Left ventricle myocardium inferior (tissue), 1 donor: ENCODE data around the gene UXS1. TPM values are rescaled to one million over a fixed set of nuclear protein-coding genes. Genes with fewer than 3 reads are reported as not detected.

Source experiments
- DNase-seq: peaks from one replicate; pipeline ENCODE4 v3.0.0-alpha.2; 2020
- H3K27ac ChIP-seq: fragments of 200-600 bp; replicated peaks from 2 replicates; pipeline ENCODE4 v1.8.0; 2021
- H3K27me3 ChIP-seq: fragments of 200-600 bp; 2 replicates; pipeline ENCODE4 v1.8.0; 2021; ENCODE audit warnings: low read depth
- H3K36me3 ChIP-seq: fragments of 200-600 bp; 2 replicates; pipeline ENCODE4 v1.8.0; 2021
- H3K4me1 ChIP-seq: fragments of 200-600 bp; 2 replicates; pipeline ENCODE4 v1.8.0; 2021
- H3K4me3 ChIP-seq: fragments of 200-600 bp; 2 replicates; pipeline ENCODE4 v1.8.0; 2021; ENCODE audit warnings: mild to moderate bottlenecking, moderate library complexity
- H3K9me3 ChIP-seq: fragments of 200-600 bp; replicated peaks from 2 replicates; pipeline ENCODE4 v1.8.0; 2021
- CTCF ChIP-seq: fragments of 200-600 bp; IDR thresholded peaks from 2 replicates; pipeline ENCODE4 v1.8.0; 2021; ENCODE audit warnings: antibody characterized with exemption, mild to moderate bottlenecking, borderline replicate concordance
- intact Hi-C: fragments of 100-400 bp; cut with micrococcal nuclease; formaldehyde crosslinking; loops from one replicate; pipeline ENCODE4 v1.11.0; 2022
- total RNA-seq: library from RNA; stranded (reverse); fragmentation: NEBNext Ultra II Directional; extraction: Animal tissue kit (Norgen Biotek cat#: 25700); gene quantifications from one replicate; pipeline ENCODE4 v1.2.1, GENCODE V29; 2021
- donor health status: DM: no; HTN: yes; CAD: no; lungs with severe emphysema.

Gene UXS1
- total RNA-seq, 1 donor from 2014 or later: 26.7 TPM

GRCh38 chr2:106174056-106174455, 20.0 kb downstream of the UXS1 start:
- no peaks in the 10 kb centered on the region for H3K27me3 ChIP-seq
- H3K4me1 ChIP-seq: peaks cover 4% of the 10 kb centered on the region
- intact Hi-C loops: no loop called here
- no peak for DNase-seq
- H3K9me3 ChIP-seq: no peaks in the 10 kb centered on the region
- no peak overlapping the region for H3K27ac ChIP-seq
- H3K4me3 ChIP-seq: no peak overlapping the region
- no peaks in the 10 kb centered on the region for H3K36me3 ChIP-seq
- TF ChIP-seq CTCF: no peak

- H3K4me1 ChIP-seq: peaks cover 4% of the 10 kb centered on the region
- H3K9me3 ChIP-seq: no peaks in the 10 kb centered on the region
- no peak for DNase-seq
- TF ChIP-seq CTCF: no peak
- H3K4me3 ChIP-seq: no peak overlapping the region
- H3K27me3 ChIP-seq: no peaks in the 10 kb centered on the region
- no peaks in the 10 kb centered on the region for H3K36me3 ChIP-seq
- intact Hi-C loops: no loop called here
- no peak overlapping the region for H3K27ac ChIP-seq
These were observed 21.5 kb downstream of the UXS1 start for GRCh38 chr2:106172649-106173048.

- no peak for TF ChIP-seq CTCF
- no peaks in the 10 kb centered on the region for H3K9me3 ChIP-seq
- H3K4me1 ChIP-seq: no peaks in the 10 kb centered on the region
- intact Hi-C loops: no loop called here
- no peak overlapping the region for H3K4me3 ChIP-seq
- no peak for DNase-seq
- H3K27me3 ChIP-seq: no peaks in the 10 kb centered on the region
- no peak overlapping the region for H3K27ac ChIP-seq
- no peaks in the 10 kb centered on the region for H3K36me3 ChIP-seq
These were observed 25.4 kb downstream of the UXS1 start for GRCh38 chr2:106168657-106169056.

GRCh38 chr2:106167067-106167466, 27.0 kb downstream of the UXS1 start:
- DNase-seq: no peak
- Histone ChIP-seq H3K27ac (no peak overlapping the region), H3K4me1 (peaks cover 2% of the 10 kb centered on the region), H3K36me3 (no peaks in the 10 kb centered on the region), H3K4me3 (no peak overlapping the region), H3K9me3 (no peaks in the 10 kb centered on the region), H3K27me3 (no peaks in the 10 kb centered on the region)
- no peak for TF ChIP-seq CTCF
- intact Hi-C loops: no loop called here

- Histone ChIP-seq H3K36me3 (peaks cover 4% of the 10 kb centered on the region), H3K27me3 (no peaks in the 10 kb centered on the region), H3K27ac (no peak overlapping the region), H3K4me1 (peaks cover 15% of the 10 kb centered on the region), H3K9me3 (no peaks in the 10 kb centered on the region), H3K4me3 (no peak overlapping the region)
- TF ChIP-seq CTCF: no peak
- intact Hi-C loops: no loop called here
- no peak for DNase-seq
These were observed 28.5 kb downstream of the UXS1 start for GRCh38 chr2:106165561-106165960.

- Histone ChIP-seq H3K4me1 (peaks cover 15% of the 10 kb centered on the region), H3K9me3 (no peaks in the 10 kb centered on the region), H3K4me3 (no peak overlapping the region), H3K36me3 (peaks cover 10% of the 10 kb centered on the region), H3K27ac (no peak overlapping the region), H3K27me3 (no peaks in the 10 kb centered on the region)
- no peak for TF ChIP-seq CTCF
- intact Hi-C loops: no loop called here
- no peak for DNase-seq
These were observed 29.1 kb downstream of the UXS1 start for GRCh38 chr2:106165029-106165428.
